H1 (cell line): ENCODE results near the gene MIX23. TPM values are rescaled to one million over a fixed set of nuclear protein-coding genes. Genes with fewer than 3 reads are reported as not detected.

Source experiments
- CTCF ChIA-PET: fragments of 300-600 bp; sonication (Branson Sonifier 250); formaldehyde crosslinking; loops from one replicate; lab custom pipeline; 2021; ENCODE audit not compliant: partially characterized antibody; lab: Charles Lee
- POLR2A ChIA-PET: fragments of 300-600 bp; sonication (Branson Sonifier 250); formaldehyde crosslinking; loops from one replicate; lab custom pipeline; 2021; ENCODE audit warnings: inconsistent platforms; ENCODE audit not compliant: partially characterized antibody; lab: Charles Lee
- DNase-seq, 2 experiments: peaks; one replicate each; pipeline versions ENCODE4 v3.0.0 to v3.0.0-alpha.2; 2010 to 2022; ENCODE audit warnings: low spot score in 2 of 2, low read depth in 1 of 2, mixed read lengths in 1 of 2
- FAIRE-seq: peaks from 2 replicates; lab custom pipeline; 2011; peaks lifted over from hg19 to GRCh38; lab: Jason Lieb, UNC
- H2AFZ ChIP-seq: 2 replicates; pipeline ENCODE4 v1.8.1; 2012; ENCODE audit warnings: low read length, inconsistent platforms
- H2AK5ac ChIP-seq: 2 replicates; pipeline ENCODE4 v1.6.1; 2013; ENCODE audit warnings: low read depth, low read length
- H2BK120ac ChIP-seq: replicated peaks from 2 replicates; pipeline ENCODE3; 2013; ENCODE audit warnings: low read depth, low read length, inconsistent platforms
- H2BK12ac ChIP-seq: 2 replicates; pipeline ENCODE4 v1.6.1; 2013; ENCODE audit warnings: low read depth, low read length
- H2BK15ac ChIP-seq: 2 replicates; pipeline ENCODE4 v1.6.1; 2013; ENCODE audit warnings: low read length
- H2BK20ac ChIP-seq: 2 replicates; pipeline ENCODE4 v1.6.1; 2013; ENCODE audit warnings: low read length
- H2BK5ac ChIP-seq: 2 replicates; pipeline ENCODE4 v1.6.1; 2013; ENCODE audit warnings: low read depth, low read length
- H3K14ac ChIP-seq: 2 replicates; pipeline ENCODE4 v1.6.1; 2013; ENCODE audit warnings: inconsistent platforms; ENCODE audit not compliant: insufficient read length
- H3K18ac ChIP-seq: 2 replicates; pipeline ENCODE4 v1.6.1; 2013; ENCODE audit warnings: low read length; ENCODE audit errors: extremely low read depth
- H3K23ac ChIP-seq: 2 replicates; pipeline ENCODE4 v1.6.1; 2013; ENCODE audit warnings: inconsistent platforms; ENCODE audit not compliant: insufficient read length
- H3K23me2 ChIP-seq: 2 replicates; pipeline ENCODE4 v1.6.1; 2013; ENCODE audit warnings: low read depth, low read length
- H3K27ac ChIP-seq: 2 replicates; pipeline ENCODE4 v1.6.1; 2011; ENCODE audit warnings: low read depth, low read length, inconsistent platforms
- H3K27me3 ChIP-seq, 4 experiments: replicated peaks in 1 of 4; 1 replicate in 1 of 4; 2 replicates in 3 of 4; pipeline versions ENCODE4 v1.6.1 to v1.8.1; 2011 to 2013; ENCODE audit warnings: low read length in 3 of 4, mild to moderate bottlenecking in 3 of 4, inconsistent platforms in 2 of 4, mixed read lengths in 2 of 4, moderate library complexity in 1 of 4; ENCODE audit not compliant: control insufficient read depth in 3 of 4, insufficient read depth in 3 of 4; ENCODE audit errors: extremely low read depth in 1 of 4
- H3K36me3 ChIP-seq, 4 experiments: 2 replicates each; pipeline versions ENCODE4 v1.6.1 to v1.8.1; 2011 to 2013; ENCODE audit warnings: mild to moderate bottlenecking in 4 of 4, low read length in 3 of 4, moderate library complexity in 2 of 4, control low read depth in 1 of 4, inconsistent platforms in 1 of 4; ENCODE audit not compliant: insufficient read depth in 4 of 4, control insufficient read depth in 2 of 4
- H3K4ac ChIP-seq: replicated peaks from 2 replicates; pipeline ENCODE3; 2013; ENCODE audit warnings: low read length, low read depth, mixed read lengths, inconsistent platforms; ENCODE audit not compliant: insufficient read length
- H3K4me1 ChIP-seq, 4 experiments: replicated peaks in 1 of 4; 1 replicate in 1 of 4; 2 replicates in 3 of 4; pipeline versions ENCODE4 v1.6.1 to v1.8.1; 2011 to 2013; ENCODE audit warnings: low read length in 3 of 4, inconsistent platforms in 2 of 4, mixed read lengths in 1 of 4; ENCODE audit not compliant: insufficient read depth in 4 of 4, control insufficient read depth in 3 of 4
- H3K4me2 ChIP-seq, 2 experiments: 2 replicates each; pipeline versions ENCODE4 v1.6.1 to v1.8.1; 2011 to 2013; ENCODE audit warnings: low read depth in 2 of 2, low read length in 2 of 2, control low read depth in 1 of 2, inconsistent platforms in 1 of 2, mild to moderate bottlenecking in 1 of 2; ENCODE audit not compliant: insufficient read depth in 1 of 2
- H3K4me3 ChIP-seq, 4 experiments: fragments of 200-600, 300-600 bp in 1 of 4; sonication (generic), shearing (Covaris generic), sonication (Bioruptor Twin) in 1 of 4; 2 replicates each; pipeline versions ENCODE4 v1.5.1 to v1.8.1; 2011 to 2016; ENCODE audit warnings: low read length in 4 of 4, low read depth in 3 of 4, control low read depth in 2 of 4, inconsistent platforms in 2 of 4, mild to moderate bottlenecking in 2 of 4, mixed read lengths in 1 of 4, moderate library complexity in 1 of 4; ENCODE audit not compliant: insufficient read depth in 2 of 4; ENCODE audit errors: extremely low read depth in 1 of 4
- H3K56ac ChIP-seq: replicated peaks from 2 replicates; pipeline ENCODE3; 2013; ENCODE audit warnings: low read depth, mild to moderate bottlenecking, mixed read lengths, low read length, inconsistent platforms; ENCODE audit not compliant: insufficient read length
- H3K79me1 ChIP-seq: 2 replicates; pipeline ENCODE4 v1.6.1; 2013; ENCODE audit warnings: low read depth, low read length, control low read depth
- H3K79me2 ChIP-seq, 2 experiments: 2 replicates each; pipeline versions ENCODE4 v1.6.1 to v1.8.1; 2012 to 2013; ENCODE audit warnings: low read length in 2 of 2, mild to moderate bottlenecking in 2 of 2, inconsistent platforms in 1 of 2; ENCODE audit not compliant: insufficient read depth in 2 of 2, control insufficient read depth in 1 of 2
- H3K9ac ChIP-seq, 4 experiments: replicated peaks in 1 of 4; 1 replicate in 1 of 4; 2 replicates in 3 of 4; pipeline versions ENCODE4 v1.6.1 to v1.8.1; 2011 to 2013; ENCODE audit warnings: low read depth in 3 of 4, low read length in 3 of 4, control low read depth in 2 of 4, mild to moderate bottlenecking in 2 of 4, moderate library complexity in 2 of 4, inconsistent platforms in 1 of 4; ENCODE audit errors: extremely low read depth in 1 of 4
- H3K9me3 ChIP-seq, 2 experiments: 2 replicates each; pipeline versions ENCODE4 v1.6.1 to v1.8.1; 2012 to 2013; ENCODE audit warnings: mild to moderate bottlenecking in 2 of 2, moderate library complexity in 2 of 2, control low read depth in 1 of 2, inconsistent platforms in 1 of 2, low read depth in 1 of 2, low read length in 1 of 2, mixed read lengths in 1 of 2; ENCODE audit not compliant: insufficient read depth in 2 of 2
- H4K20me1 ChIP-seq, 2 experiments: replicated peaks in 1 of 2; 2 replicates each; pipeline versions ENCODE3 to v1.8.1; 2011 to 2013; ENCODE audit warnings: inconsistent platforms in 2 of 2, low read length in 2 of 2, mild to moderate bottlenecking in 1 of 2; ENCODE audit not compliant: insufficient read depth in 2 of 2, control insufficient read depth in 1 of 2
- H4K5ac ChIP-seq: 2 replicates; pipeline ENCODE4 v1.6.1; 2013; ENCODE audit warnings: low read length, low read depth, mixed read lengths, inconsistent platforms; ENCODE audit not compliant: insufficient read length
- H4K8ac ChIP-seq: 2 replicates; pipeline ENCODE4 v1.8.0; 2013; ENCODE audit warnings: mild to moderate bottlenecking, moderate library complexity, low read length, inconsistent platforms; ENCODE audit not compliant: insufficient read depth; ENCODE audit errors: extremely low read depth
- H4K91ac ChIP-seq: replicated peaks from 2 replicates; pipeline ENCODE3; 2013; ENCODE audit warnings: low read length, mixed read lengths, inconsistent platforms; ENCODE audit not compliant: insufficient read length
- BACH1 ChIP-seq: IDR thresholded peaks from 2 replicates; pipeline ENCODE4 v1.6.1; 2012; ENCODE audit warnings: low read length, improper control_type of control experiment
- BRCA1 ChIP-seq: IDR thresholded peaks from 2 replicates; pipeline ENCODE4 v1.6.1; 2012; ENCODE audit warnings: low read depth, low read length, improper control_type of control experiment
- JUND ChIP-seq: IDR thresholded peaks from 2 replicates; pipeline ENCODE4 v1.6.1; 2011; ENCODE audit warnings: mild to moderate bottlenecking, improper control_type of control experiment, low read length
- POLR2AphosphoS5 ChIP-seq: IDR thresholded peaks from 2 replicates; pipeline ENCODE4 v1.6.1; 2011; ENCODE audit warnings: low read depth, low read length
- POU5F1 ChIP-seq: IDR thresholded peaks from 2 replicates; pipeline ENCODE4 v1.6.1; 2011; ENCODE audit warnings: low read depth, mild to moderate bottlenecking, low read length, moderate library complexity
- RFX5 ChIP-seq: IDR thresholded peaks from 2 replicates; pipeline ENCODE4 v1.6.1; 2011; ENCODE audit warnings: low read depth, low read length, improper control_type of control experiment, borderline replicate concordance
- RNF2 ChIP-seq: fragments of 200-900, 300-1000 bp; sonication (generic); IDR thresholded peaks from 2 replicates; pipeline ENCODE4 v1.7.1; 2016; ENCODE audit warnings: borderline replicate concordance, low read depth, mild to moderate bottlenecking, antibody characterized with exemption, low read length; ENCODE audit not compliant: poor library complexity, severe bottlenecking; ENCODE audit errors: missing control alignments
- TAF1 ChIP-seq: IDR thresholded peaks from 2 replicates; pipeline ENCODE4 v1.6.1; 2011; ENCODE audit warnings: mild to moderate bottlenecking, low read depth, low read length
- WGBS, 2 experiments: shearing (Covaris generic) in 1 of 2; methylation state at CpG; one replicate each; pipeline versions ENCODE4 v1.1.6 to v1.1.7; 2013 to 2015; ENCODE audit warnings: low lambda C conversion rate in 2 of 2, mixed read lengths in 2 of 2, inconsistent platforms in 1 of 2, low coverage in 1 of 2, missing lambda C conversion rate in 1 of 2; ENCODE audit not compliant: insufficient replicate concordance in 2 of 2, insufficient coverage in 1 of 2, insufficient read length in 1 of 2; ENCODE audit errors: extremely low coverage in 1 of 2, missing lambda C conversion rate in 1 of 2; 5-methylcytosine and 5-hydroxymethylcytosine counted together
- polyA plus RNA-seq, 7 experiments: library from polyadenylated mRNA; depleted of rRNA in 3 of 7; stranded (reverse) in 5 of 7; unstranded in 2 of 7; fragments of >200 nt in 5 of 7; fragments of 200-250 nt in 2 of 7; gene quantifications; 1 replicate in 5 of 7; 2 replicates in 1 of 7; 4 replicates in 1 of 7; pipeline versions ENCODE4 v1.2.1 to v1.2.3, GENCODE V29; 2011 to 2013; ENCODE audit warnings: missing spikeins in 2 of 7, mixed read lengths in 2 of 7
- total RNA-seq: library from RNA; stranded (reverse); fragmentation: NEBNext Ultra II Directional; extraction: Animal tissue kit (Norgen Biotek cat#: 25700); gene quantifications from 2 replicates; pipeline ENCODE4 v1.2.1, GENCODE V29; 2021
- TF ChIP-seq, protein P1 (sequence below): IDR thresholded peaks from 2 replicates; pipeline ENCODE4 v1.6.1; 2011; ENCODE audit warnings: low read length, improper control_type of control experiment

Gene MIX23
- total and polyA plus RNA-seq, 2 of the 8 experiments (the other 6 are each of a cell fraction or from before 2014, with no cell fraction given) = 22.1 to 69.6 TPM

DNA sequence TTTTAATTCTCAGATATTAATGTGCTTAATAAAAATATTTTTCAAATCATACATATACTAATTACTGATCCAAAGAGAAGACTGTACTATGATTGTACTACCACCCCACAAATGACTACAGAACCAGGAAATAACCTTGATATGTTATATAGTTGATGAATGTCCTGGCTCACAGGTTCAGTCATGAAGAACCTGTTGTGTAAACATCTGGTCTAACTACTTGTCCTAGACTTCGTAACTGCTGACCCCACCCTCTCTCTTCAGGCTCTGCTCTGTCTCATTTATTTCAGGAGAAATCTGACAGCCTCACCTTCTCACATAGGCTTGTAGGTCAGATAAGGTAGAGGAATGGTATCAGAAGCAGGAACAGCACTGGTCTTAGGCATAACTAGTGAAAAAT is 72.7 kb downstream of the MIX23 start:
- ChIA-PET CTCF (interaction anchor here (0.6 to 5.5 kb wide), 5 partner anchors 10 to 209 kb away, joined by 3 to 25 read pairs (median 3); no protein-coding TSS in a partner anchor), POLR2A (no interaction called here)
- no peak overlapping the region for H3K14ac ChIP-seq
- no peak overlapping the region for H4K91ac ChIP-seq
- no peak overlapping the region for H2BK120ac ChIP-seq
- H4K5ac ChIP-seq = no peak overlapping the region
- H3K4me1 ChIP-seq = peaks cover 0 to 2% (median under 1%) of the 10 kb centered on the region in 4 experiments; a peak in 3 of 7 replicates
- H3K56ac ChIP-seq = no peak overlapping the region
- FAIRE-seq (no peak), DNase-seq (no peak)
- H3K18ac ChIP-seq = no peak overlapping the region
- no peak overlapping the region for H2BK5ac ChIP-seq
- no peak overlapping the region for H3K4ac ChIP-seq
- no peak overlapping the region for H3K23ac ChIP-seq
- no peaks in the 10 kb centered on the region for H3K79me2 ChIP-seq
- H4K20me1 ChIP-seq = no peaks in the 10 kb centered on the region
- 83% methylated on average over 1 of the region's 1 CpG; no CpG with 5 or more reads in 1 of the 2 experiments for WGBS, 2 experiments
- H3K36me3 ChIP-seq = no peaks in the 10 kb centered on the region
- H2AK5ac ChIP-seq = no peak overlapping the region
- H2AFZ ChIP-seq = no peak overlapping the region
- no peak overlapping the region for H3K4me3 ChIP-seq
- no peak overlapping the region for H4K8ac ChIP-seq
- no peak overlapping the region for H2BK15ac ChIP-seq
- no peak overlapping the region for H2BK12ac ChIP-seq
- TF ChIP-seq TAF1 (no peak), POU5F1 (no peak), BACH1 (no peak), POLR2AphosphoS5 (no peak), BRCA1 (no peak), RNF2 (no peak), JUND (no peak), RFX5 (no peak)
- TF ChIP-seq, protein P1, sequence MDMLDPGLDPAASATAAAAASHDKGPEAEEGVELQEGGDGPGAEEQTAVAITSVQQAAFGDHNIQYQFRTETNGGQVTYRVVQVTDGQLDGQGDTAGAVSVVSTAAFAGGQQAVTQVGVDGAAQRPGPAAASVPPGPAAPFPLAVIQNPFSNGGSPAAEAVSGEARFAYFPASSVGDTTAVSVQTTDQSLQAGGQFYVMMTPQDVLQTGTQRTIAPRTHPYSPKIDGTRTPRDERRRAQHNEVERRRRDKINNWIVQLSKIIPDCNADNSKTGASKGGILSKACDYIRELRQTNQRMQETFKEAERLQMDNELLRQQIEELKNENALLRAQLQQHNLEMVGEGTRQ = no peak
- no peak overlapping the region for H2BK20ac ChIP-seq
- no peak overlapping the region for H3K9ac ChIP-seq
- H3K9me3 ChIP-seq = no peaks in the 10 kb centered on the region
- no peaks in the 10 kb centered on the region for H3K23me2 ChIP-seq
- no peaks in the 10 kb centered on the region; a peak in 1 of 7 replicates for H3K27me3 ChIP-seq
- no peak overlapping the region for H3K4me2 ChIP-seq
- no peak overlapping the region for H3K27ac ChIP-seq
- no peaks in the 10 kb centered on the region for H3K79me1 ChIP-seq
